HCT116 (cell line): ENCODE data around the gene ABLIM1. TPM values are rescaled to one million over a fixed set of nuclear protein-coding genes. Genes with fewer than 3 reads are reported as not detected.

Experiments
- ATAC-seq: fragments of 200-7000 bp; cut with Tn5 transposase; 2 replicates; pipeline ENCODE4 v1.9.1; 2020; ENCODE audit warnings: mild to moderate bottlenecking, moderate library complexity
- BruUV-seq: library from RNA; stranded (reverse); fragments of 400-500 nt; replicated peaks from 2 replicates; lab custom pipeline; 2021; lab: Mats Ljungman, UMichigan
- CTCF ChIA-PET: fragments of 300-600 bp; sonication (Branson Sonifier 250); formaldehyde crosslinking; loops from one replicate; lab custom pipeline; 2021; ENCODE audit warnings: antibody characterized with exemption; lab: Charles Lee
- POLR2A ChIA-PET: fragments of 300-600, 350-600 bp; sonication (Branson Sonifier 250); formaldehyde crosslinking; loops from one replicate; lab custom pipeline; 2021; ENCODE audit warnings: antibody characterized with exemption; lab: Charles Lee
- RAD21 ChIA-PET, 2 experiments: fragments of 300-600 bp; sonication (Branson Sonifier 250); formaldehyde crosslinking; loops; one replicate each; lab custom pipeline; 2023; ENCODE audit warnings: low total read pairs in 2 of 2; ENCODE audit not compliant: uncharacterized antibody in 2 of 2, unreplicated experiment in 2 of 2, low non-redundant PET in 1 of 2; lab: Charles Lee
- DNase-seq: peaks from one replicate; pipeline ENCODE4 v3.0.0-alpha.2; 2010; ENCODE audit warnings: low read depth, low spot score
- H2AFZ ChIP-seq: fragments of 200-600 bp; shearing (Covaris generic), sonication (generic); 2 replicates; pipeline ENCODE4 v1.6.1; 2017; ENCODE audit warnings: low read depth, mixed run types, mixed read lengths, antibody characterized with exemption, low read length; ENCODE audit not compliant: poor library complexity, severe bottlenecking
- H3K27ac ChIP-seq: 2 replicates; pipeline ENCODE4 v1.5.1; 2012; ENCODE audit warnings: low read depth, low read length
- H3K27me3 ChIP-seq: fragments of 200-600 bp; sonication (generic); 2 replicates; pipeline ENCODE4 v1.6.1; 2016; ENCODE audit warnings: mixed run types, low read length, mixed read lengths; ENCODE audit not compliant: insufficient read depth
- H3K36me3 ChIP-seq, 2 experiments: fragments of 200-500 bp in 1 of 2; fragments of 200-600 bp in 1 of 2; sonication (Bioruptor generic) in 1 of 2; sonication (generic) in 1 of 2; 2 replicates each; pipeline versions ENCODE4 v1.5.1 to v1.6.1; 2014 to 2016; ENCODE audit warnings: low read length in 2 of 2, inconsistent platforms in 1 of 2, mixed read lengths in 1 of 2, mixed run types in 1 of 2; ENCODE audit not compliant: insufficient read depth in 2 of 2, control insufficient read depth in 1 of 2
- H3K4me1 ChIP-seq, 2 experiments: fragments of 200-600 bp in 1 of 2; sonication (generic) in 1 of 2; 2 replicates each; pipeline versions ENCODE4 v1.5.1 to v1.6.1; 2012 to 2017; ENCODE audit warnings: low read length in 2 of 2, inconsistent platforms in 1 of 2, mild to moderate bottlenecking in 1 of 2, mixed read lengths in 1 of 2, mixed run types in 1 of 2, moderate library complexity in 1 of 2; ENCODE audit not compliant: insufficient read depth in 2 of 2, control insufficient read depth in 1 of 2
- H3K4me2 ChIP-seq: fragments of 200-600 bp; sonication (generic); 2 replicates; pipeline ENCODE4 v1.6.1; 2017; ENCODE audit warnings: mixed run types, low read length, mixed read lengths
- H3K4me3 ChIP-seq, 2 experiments: fragments of 200-600 bp in 1 of 2; sonication (generic) in 1 of 2; replicated peaks in 1 of 2; 2 replicates each; pipeline ENCODE4 v1.5.1; 2011 to 2016; ENCODE audit warnings: low read length in 2 of 2, control low read depth in 1 of 2, low read depth in 1 of 2, mild to moderate bottlenecking in 1 of 2, mixed read lengths in 1 of 2, mixed run types in 1 of 2
- H3K79me2 ChIP-seq: fragments of 200-600 bp; sonication (generic); 2 replicates; pipeline ENCODE4 v1.6.1; 2017; ENCODE audit warnings: mild to moderate bottlenecking, mixed run types, low read length, moderate library complexity, mixed read lengths; ENCODE audit not compliant: insufficient read depth
- H3K9ac ChIP-seq: fragments of 200-600 bp; sonication (generic); 2 replicates; pipeline ENCODE4 v1.6.1; 2016; ENCODE audit warnings: low read length, mixed read lengths
- H3K9me2 ChIP-seq: fragments of 200-600 bp; sonication (generic), shearing (Covaris generic); 2 replicates; pipeline ENCODE4 v1.6.1; 2017; ENCODE audit warnings: mixed run types, mild to moderate bottlenecking, moderate library complexity; ENCODE audit not compliant: insufficient read depth
- H3K9me3 ChIP-seq, 2 experiments: fragments of 200-500 bp in 1 of 2; fragments of 200-600 bp in 1 of 2; sonication (Bioruptor generic) in 1 of 2; sonication (generic) in 1 of 2; 2 replicates each; pipeline ENCODE4 v1.6.1; 2014 to 2017; ENCODE audit warnings: low read length in 2 of 2, mixed read lengths in 2 of 2, inconsistent platforms in 1 of 2, low read depth in 1 of 2, mild to moderate bottlenecking in 1 of 2, mixed run types in 1 of 2, moderate library complexity in 1 of 2; ENCODE audit not compliant: control insufficient read depth in 1 of 2, insufficient read depth in 1 of 2
- H4K20me1 ChIP-seq: fragments of 200-600 bp; sonication (generic), shearing (Covaris generic); 2 replicates; pipeline ENCODE4 v1.6.1; 2017; ENCODE audit warnings: mixed run types, mild to moderate bottlenecking, moderate library complexity; ENCODE audit not compliant: insufficient read depth
- CBX3 ChIP-seq: IDR thresholded peaks from 2 replicates; pipeline ENCODE4 v1.6.1; 2012; ENCODE audit warnings: low read depth
- CEBPB ChIP-seq: IDR thresholded peaks from 2 replicates; pipeline ENCODE4 v1.6.1; 2012; ENCODE audit warnings: low read depth
- CTCF ChIP-seq, 3 experiments: fragments of 200-600 bp in 1 of 3; sonication (generic) in 1 of 3; IDR thresholded peaks in 2 of 3; conservative IDR thresholded peaks in 1 of 3; 2 replicates each; pipeline ENCODE4 v1.5.1; 2012 to 2017; ENCODE audit warnings: low read depth in 2 of 3, low read length in 2 of 3, antibody characterized with exemption in 1 of 3, borderline replicate concordance in 1 of 3, control low read depth in 1 of 3, mild to moderate bottlenecking in 1 of 3, mixed read lengths in 1 of 3, mixed run types in 1 of 3, moderate library complexity in 1 of 3; ENCODE audit not compliant: insufficient read depth in 1 of 3
- EGR1 ChIP-seq: IDR thresholded peaks from 2 replicates; pipeline ENCODE4 v1.6.1; 2012; ENCODE audit warnings: low read depth
- ELF1 ChIP-seq: IDR thresholded peaks from 2 replicates; pipeline ENCODE4 v1.6.1; 2012; ENCODE audit warnings: low read depth, borderline replicate concordance
- FOSL1 ChIP-seq: IDR thresholded peaks from 2 replicates; pipeline ENCODE4 v1.6.1; 2012; ENCODE audit warnings: low read depth
- JUND ChIP-seq: IDR thresholded peaks from 2 replicates; pipeline ENCODE4 v1.6.1; 2012
- POLR2A ChIP-seq: IDR thresholded peaks from 2 replicates; pipeline ENCODE4 v1.7.0; 2011; ENCODE audit warnings: borderline replicate concordance; ENCODE audit not compliant: insufficient read depth, insufficient read length; ENCODE audit errors: extremely low read depth
- POLR2AphosphoS5 ChIP-seq: IDR thresholded peaks from 2 replicates; pipeline ENCODE4 v1.6.1; 2011; ENCODE audit warnings: mild to moderate bottlenecking, low read depth, low read length, moderate library complexity
- RAD21 ChIP-seq: IDR thresholded peaks from 2 replicates; pipeline ENCODE4 v1.6.1; 2012; ENCODE audit warnings: low read depth, mild to moderate bottlenecking
- SP1 ChIP-seq: IDR thresholded peaks from 2 replicates; pipeline ENCODE4 v1.6.1; 2012; ENCODE audit warnings: low read depth
- SRF ChIP-seq: IDR thresholded peaks from 2 replicates; pipeline ENCODE4 v1.6.1; 2012; ENCODE audit warnings: low read depth
- YY1 ChIP-seq: IDR thresholded peaks from 2 replicates; pipeline ENCODE4 v1.6.1; 2011; ENCODE audit warnings: low read length, low read depth, moderate library complexity, mild to moderate bottlenecking; ENCODE audit not compliant: insufficient replicate concordance; ENCODE audit errors: extremely low read depth
- ZBTB33 ChIP-seq: IDR thresholded peaks from 2 replicates; pipeline ENCODE4 v1.6.1; 2011; ENCODE audit warnings: mild to moderate bottlenecking, low read length, moderate library complexity; ENCODE audit not compliant: insufficient replicate concordance; ENCODE audit errors: extremely low read depth
- ZFX ChIP-seq: fragments of 450-650 bp; IDR thresholded peaks from 2 replicates; pipeline ENCODE4 v1.6.1; 2017
- ZNF274 ChIP-seq: fragments of 200-500 bp; sonication (Bioruptor generic); IDR thresholded peaks from 2 replicates; pipeline ENCODE4 v1.6.1; 2014; ENCODE audit warnings: mild to moderate bottlenecking, low read depth, low read length, inconsistent platforms
- intact Hi-C: fragments of 100-400 bp; cut with micrococcal nuclease; formaldehyde crosslinking; loops from 2 replicates; pipeline ENCODE4 v1.10.0; 2022
- total RNA-seq: library from RNA; stranded (reverse); gene quantifications from one replicate; pipeline ENCODE4 v1.2.1, GENCODE V29; 2021; ENCODE audit not compliant: unreplicated experiment
- TF ChIP-seq, protein P1 (sequence below): IDR thresholded peaks from 2 replicates; pipeline ENCODE4 v1.6.1; 2012

Gene ABLIM1
- total RNA-seq, 1 experiment from 2014 or later = 96.2 TPM

- Histone ChIP-seq H3K27me3 (no peaks in the 10 kb centered on the region), H3K9me3 (no peaks in the 10 kb centered on the region), H3K27ac (no peak overlapping the region), H3K4me3 (no peak overlapping the region), H3K4me1 (peaks cover 35 to 53% of the 10 kb centered on the region in 2 experiments), H2AFZ (no peak overlapping the region), H3K36me3 (peaks cover 0 to 11% of the 10 kb centered on the region in 2 experiments; a peak in 1 of 4 replicates), H3K79me2 (peaks cover 55% of the 10 kb centered on the region), H4K20me1 (no peaks in the 10 kb centered on the region), H3K9ac (no peak overlapping the region), H3K9me2 (no peaks in the 10 kb centered on the region), H3K4me2 (no peak overlapping the region)
- TF ChIP-seq JUND (no peak), CTCF (IDR thresholded peaks at IDR 0.05 in 2 of 3, conservative IDR thresholded peaks at IDR 0.05 in 1 of 3; ENCODE audit: borderline replicate concordance in 1 of 3, insufficient read depth in 1 of 3, low read depth in 2 of 3, low read length in 2 of 3) (no peak), ZNF274 (no peak)
- TF ChIP-seq, protein P1, sequence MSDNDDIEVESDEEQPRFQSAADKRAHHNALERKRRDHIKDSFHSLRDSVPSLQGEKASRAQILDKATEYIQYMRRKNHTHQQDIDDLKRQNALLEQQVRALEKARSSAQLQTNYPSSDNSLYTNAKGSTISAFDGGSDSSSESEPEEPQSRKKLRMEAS = no peak
- RAD21 ChIA-PET = no interaction called here
- no peak for DNase-seq
- intact Hi-C loops = no loop called here
- no peak for ATAC-seq
- POLR2A ChIA-PET = no interaction called here
- no TSS peak for BruUV-seq
- CTCF ChIA-PET = no interaction called here
Measured at GRCh38 chr10:114495303-114495702, 162.8 kb downstream of the ABLIM1 start.

DNA sequence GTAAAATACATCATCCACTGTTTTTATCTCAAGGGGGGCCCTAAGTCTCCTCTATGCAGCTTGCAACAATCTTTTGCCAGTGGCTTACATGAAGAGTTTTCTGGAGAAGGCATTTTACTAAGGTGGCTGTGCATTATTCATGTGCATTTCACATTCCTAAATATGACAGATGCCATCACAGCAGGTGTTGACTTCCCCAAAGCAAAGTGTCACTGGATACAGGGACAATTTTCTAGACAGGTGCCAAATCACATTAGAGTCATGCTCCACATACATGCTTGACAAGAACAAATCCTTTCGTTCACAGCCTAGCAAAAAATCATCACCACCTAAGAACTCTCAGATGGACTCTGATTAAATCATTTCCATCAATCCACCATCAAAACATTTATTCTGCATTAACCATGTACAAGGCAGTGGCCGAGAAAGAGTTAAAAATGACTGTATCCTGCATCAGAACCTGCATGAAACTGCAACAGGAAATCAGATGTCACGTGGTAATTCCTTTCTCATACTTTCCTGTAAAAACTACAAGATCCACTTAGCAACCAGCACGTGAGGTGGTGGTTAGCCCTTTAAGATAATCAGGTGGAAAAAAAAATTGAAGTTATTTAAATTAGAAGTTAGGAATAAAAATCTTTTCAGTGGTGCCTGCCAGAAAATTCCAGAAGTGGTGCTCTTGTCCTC lies 165.6 kb downstream of the ABLIM1 start:
- POLR2A ChIA-PET = no interaction called here
- intact Hi-C loops = no loop called here
- CTCF ChIA-PET = interaction anchor here (1.2 to 1.5 kb wide), 3 partner anchors 188 to 813 kb away, joined by 3 to 5 read pairs (median 3); no protein-coding TSS in a partner anchor
- RAD21 ChIA-PET = no interaction called here
- ATAC-seq (no peak), DNase-seq (no peak)
- no peaks in the 10 kb centered on the region for H3K27me3 ChIP-seq
- no peaks in the 10 kb centered on the region for H3K9me2 ChIP-seq
- H4K20me1 ChIP-seq = no peaks in the 10 kb centered on the region
- H3K9me3 ChIP-seq = no peaks in the 10 kb centered on the region
- no peak overlapping the region for H3K4me3 ChIP-seq
- H3K79me2 ChIP-seq = peaks cover 37% of the 10 kb centered on the region
- H3K9ac ChIP-seq = no peak overlapping the region
- H3K4me1 ChIP-seq = peaks cover 63 to 71% of the 10 kb centered on the region in 2 experiments
- BruUV-seq = no TSS peak
- H3K4me2 ChIP-seq = peak overlapping the region; percentile 29
- H3K36me3 ChIP-seq = peaks cover 0 to 11% of the 10 kb centered on the region in 2 experiments; a peak in 1 of 4 replicates
- no peak overlapping the region for H3K27ac ChIP-seq
- no peak overlapping the region for H2AFZ ChIP-seq
- TF ChIP-seq YY1 (no peak), POLR2A (no peak), RAD21 (no peak), ZBTB33 (no peak), POLR2AphosphoS5 (no peak), EGR1 (no peak), ELF1 (no peak), SP1 (no peak), ZFX (no peak), CBX3 (no peak), JUND (no peak), SRF (no peak), CEBPB (no peak), FOSL1 (no peak)
- TF ChIP-seq, protein P1 = no peak
